ENCODE measurements around the gene CPLX4.

CPLX4 gene

DNA sequence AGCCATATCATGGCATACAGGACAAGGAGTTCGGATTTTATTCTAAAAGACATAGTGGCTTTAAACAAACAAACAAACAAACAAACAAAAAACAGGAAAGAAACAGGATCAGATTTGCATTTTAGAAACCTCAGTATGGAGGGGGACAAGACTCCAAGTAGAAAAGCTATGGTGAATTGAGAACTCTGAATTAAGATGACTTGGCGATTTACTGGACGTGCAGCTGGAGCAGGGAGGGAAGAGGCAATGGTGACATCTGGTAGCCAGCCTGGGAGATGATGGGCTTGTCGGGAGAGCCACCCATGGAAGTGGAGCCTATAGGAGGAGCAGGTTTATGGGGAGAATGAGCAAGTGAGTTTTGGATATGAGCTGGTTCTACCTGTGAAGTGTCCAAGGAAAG, 13.2 kb downstream of the CPLX4 start:
- no peak for DNase-seq

DNA sequence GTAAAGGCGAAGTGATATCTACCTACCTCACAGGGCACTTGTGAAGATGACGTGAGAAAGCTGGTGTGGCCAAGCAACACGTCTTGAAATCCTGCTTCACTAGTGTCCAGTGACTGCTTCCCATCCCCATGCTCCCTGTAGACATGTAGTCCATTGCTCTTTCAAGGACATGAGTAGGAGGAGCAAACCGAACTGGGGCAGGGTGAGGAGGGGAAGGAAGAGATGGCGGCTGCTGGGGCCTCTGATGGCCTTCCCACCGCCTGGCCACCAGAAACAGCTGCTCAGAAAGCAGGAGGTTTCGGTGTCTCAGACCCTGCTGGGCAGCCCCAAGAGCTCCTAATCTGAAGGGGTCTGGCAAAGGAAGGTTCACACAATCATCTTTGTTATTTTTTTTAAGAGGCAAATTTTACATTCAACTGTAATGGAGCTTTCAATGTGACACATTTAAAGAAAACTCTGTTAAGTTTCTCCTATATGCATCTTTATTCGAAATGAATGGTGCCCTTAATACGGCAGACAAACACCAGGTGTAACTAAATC, 14.7 kb downstream of the CPLX4 start:
- no peak for DNase-seq

DNA sequence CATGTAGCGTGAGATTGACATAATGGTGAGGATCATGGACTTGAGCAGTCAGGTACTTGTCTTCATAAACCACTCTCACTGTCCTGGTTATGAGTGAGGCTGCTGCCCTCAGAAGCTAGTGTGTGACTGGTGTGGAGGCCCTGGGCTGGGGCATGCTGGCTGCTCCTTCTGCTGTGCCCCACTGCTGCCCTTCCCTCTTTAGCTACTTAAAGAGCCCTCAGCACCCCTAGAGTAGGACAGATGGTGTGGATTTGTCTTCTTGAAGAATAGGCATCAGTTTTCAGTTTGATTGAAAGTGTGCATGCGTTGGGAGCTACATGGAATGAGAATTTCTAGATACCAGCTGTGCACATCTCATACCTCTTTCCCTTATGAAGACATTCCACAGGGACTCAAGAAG, 15.4 kb downstream of the CPLX4 start:
- DNase-seq = no peak

DNA sequence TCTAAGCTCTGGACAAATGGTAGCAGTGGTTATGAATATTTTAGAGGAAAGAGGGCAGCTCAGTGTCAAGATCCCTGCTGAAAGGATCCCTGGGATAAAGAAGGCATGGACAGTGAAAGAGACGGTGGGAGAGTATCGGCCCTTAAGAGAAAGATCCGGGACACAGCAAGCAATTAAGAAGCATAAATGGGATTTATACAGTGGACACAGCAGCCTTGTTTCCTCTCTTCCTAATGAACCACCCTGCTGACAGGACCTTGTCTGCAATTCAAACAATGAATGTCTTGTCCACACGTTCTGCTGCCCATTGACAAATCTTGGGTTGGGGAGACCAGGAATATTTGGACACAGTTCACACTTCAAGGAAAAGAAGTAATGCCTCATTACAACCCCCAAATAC, 16.5 kb downstream of the CPLX4 start:
- DNase-seq = no peak

DNA sequence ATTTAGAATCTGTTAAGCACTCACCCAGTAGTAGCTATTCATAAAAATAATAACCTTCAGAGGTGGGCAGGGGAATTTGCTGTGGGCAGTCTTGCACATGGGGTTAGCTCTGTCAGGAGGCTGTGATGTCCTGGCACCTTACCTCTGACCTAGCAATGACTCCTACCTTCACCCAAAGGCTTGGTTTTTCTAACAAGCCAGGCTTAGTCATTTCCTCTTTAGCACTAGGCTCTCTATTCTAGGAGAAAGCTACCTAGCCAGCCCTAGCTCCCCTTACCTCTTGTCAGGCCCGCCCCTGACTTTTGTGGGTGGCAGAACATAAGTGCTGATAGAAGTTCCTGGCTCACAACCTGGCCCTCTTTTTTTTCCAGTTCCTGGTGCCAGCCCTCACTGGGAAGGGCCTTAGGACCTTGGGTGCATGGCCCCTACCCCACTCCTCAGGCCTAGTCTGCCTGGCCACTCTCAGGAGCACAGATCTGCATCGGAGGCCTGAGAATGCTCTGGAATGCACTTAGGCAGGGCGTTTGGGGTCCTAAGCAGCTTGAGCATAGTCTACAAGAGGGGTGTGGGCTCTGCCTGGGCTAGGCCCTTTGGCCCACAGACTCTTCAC, 17.7 kb downstream of the CPLX4 start:
- DNase-seq = no peak

DNA sequence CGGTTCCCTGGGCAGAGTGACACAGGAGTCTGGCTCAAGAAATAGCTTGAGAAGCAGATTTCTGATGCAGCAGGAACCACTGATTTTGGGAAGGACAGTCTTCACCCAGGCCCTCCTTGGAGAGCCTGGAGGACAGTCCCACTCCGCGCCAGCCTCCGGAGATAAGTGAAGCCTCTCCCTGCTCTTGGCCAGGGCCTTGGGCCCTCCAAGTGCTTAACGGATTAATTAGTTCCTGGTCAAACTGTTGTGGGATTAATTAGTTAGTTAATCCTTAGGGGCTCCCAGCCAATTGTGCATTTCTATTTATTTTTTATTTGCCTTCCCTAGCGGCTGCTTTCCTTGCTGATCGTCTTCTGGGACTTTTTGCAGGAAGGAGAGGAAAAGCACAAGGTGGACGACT, 19.6 kb downstream of the CPLX4 start:
- no peak for DNase-seq

DNA sequence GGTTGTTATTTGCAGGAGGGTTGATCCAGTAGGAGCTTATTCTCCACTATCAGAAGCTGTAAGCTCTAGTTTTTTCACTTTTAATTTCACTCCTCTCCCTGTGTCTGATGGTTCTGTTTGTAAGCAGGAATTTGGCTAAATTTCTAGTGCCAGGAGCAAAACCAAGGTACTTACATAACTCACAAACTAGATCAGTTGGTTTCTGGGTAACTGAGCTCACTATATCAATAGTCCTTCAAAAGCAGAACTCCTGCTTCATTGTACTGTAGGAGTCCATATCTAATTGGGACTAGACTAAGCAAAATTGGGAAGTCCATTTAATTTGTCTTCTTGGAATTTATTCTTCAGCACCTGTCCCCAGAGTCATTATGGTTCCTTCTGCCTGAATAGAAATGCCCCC, 25.1 kb downstream of the CPLX4 start:
- DNase-seq = no peak

DNA sequence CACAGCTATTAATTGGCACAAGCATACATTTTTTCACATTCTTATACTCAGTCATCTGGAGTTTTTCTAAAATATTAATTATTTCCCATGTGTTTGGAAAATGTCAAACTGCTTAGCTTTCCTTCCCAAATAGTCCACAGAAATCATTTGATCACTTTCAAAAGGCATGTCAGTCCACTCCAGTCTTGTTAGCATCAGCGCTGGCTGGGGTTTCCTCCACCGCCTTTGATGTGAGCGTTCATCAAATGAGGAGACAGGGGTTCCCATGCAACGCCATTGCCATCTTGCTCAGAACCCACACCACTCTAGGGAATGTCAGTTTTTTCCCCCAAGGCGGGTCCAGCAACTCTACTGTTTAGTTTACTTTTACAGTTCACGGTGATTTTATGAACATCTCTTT, 32.1 kb downstream of the CPLX4 start:
- DNase-seq = no peak

DNA sequence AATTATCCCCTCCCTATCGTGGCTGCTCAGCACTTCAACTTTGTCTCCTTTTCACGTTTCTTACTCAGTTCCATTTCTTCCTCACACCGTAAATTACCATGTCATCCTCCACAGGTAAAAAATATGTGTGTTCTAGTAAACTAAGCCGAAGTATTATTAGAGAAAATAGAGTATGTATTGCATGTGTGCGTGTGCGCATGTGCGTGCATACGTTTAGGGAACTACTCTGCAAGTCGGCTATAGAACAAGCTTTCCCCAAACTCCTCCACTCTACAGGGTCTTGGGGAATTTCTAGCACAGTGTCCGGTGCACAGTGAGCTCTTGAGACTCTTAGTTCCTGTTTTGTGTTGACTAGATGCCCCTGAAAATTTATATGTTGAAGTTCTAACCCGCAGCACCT, 36.1 kb downstream of the CPLX4 start:
- DNase-seq = no peak

DNA sequence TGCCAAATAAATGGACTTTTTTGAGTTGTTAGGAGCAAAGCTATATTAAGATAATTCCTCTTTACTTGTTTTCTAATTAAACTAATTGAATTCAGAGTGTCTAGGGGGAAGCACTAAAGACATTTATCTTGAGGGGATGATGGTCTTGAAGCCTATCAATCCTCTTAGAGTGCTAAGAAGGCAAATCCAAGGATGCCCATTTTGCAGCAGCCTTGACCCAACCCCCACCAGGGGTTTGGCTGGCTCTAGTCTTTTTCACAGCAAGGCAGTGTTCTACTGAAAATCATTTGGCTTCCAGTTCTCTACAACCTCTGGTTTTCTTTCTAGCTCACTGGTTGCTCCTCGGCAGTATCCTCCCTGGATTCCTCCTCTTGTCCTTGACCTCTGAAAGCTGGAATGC, 38.7 kb downstream of the CPLX4 start:
- no peak for DNase-seq

DNA sequence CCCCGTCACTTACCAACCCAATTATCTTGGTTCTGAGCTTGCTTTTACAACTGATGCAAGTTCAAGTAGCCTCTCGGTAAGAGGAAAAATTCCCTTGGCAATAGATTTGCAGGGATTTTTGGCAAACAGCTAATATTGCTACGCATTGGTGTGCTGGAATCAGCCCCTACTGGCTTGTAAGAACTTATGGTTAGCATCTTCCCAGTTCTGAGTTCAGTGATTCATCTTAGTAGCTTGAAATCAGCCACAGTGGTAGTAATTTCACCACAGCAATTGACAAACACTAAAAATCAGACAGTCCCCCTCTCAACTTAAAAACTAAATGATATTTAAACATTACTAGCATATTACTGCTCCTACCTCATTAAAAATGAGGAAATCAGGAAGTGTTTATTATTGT, 39.3 kb downstream of the CPLX4 start:
- DNase-seq = no peak

DNA sequence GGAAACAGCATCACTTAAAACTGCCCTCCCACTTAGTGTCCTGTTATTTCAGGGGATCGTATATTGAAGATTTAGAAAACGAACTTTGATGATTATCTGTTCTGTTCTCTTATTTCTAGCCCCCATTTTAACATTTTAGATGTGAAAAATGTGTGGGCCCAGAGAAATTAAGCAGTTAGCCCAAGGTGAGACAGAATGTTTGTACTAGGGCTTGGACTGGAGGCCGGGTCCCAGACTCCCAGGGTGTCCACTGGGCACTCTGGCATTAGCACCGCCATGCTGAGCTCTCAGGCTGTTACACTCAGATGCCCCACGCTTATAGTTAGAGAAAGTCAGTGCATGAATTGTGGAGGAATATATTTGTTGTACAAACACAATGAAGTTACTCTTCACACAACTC, 39.7 kb downstream of the CPLX4 start:
- DNase-seq = no peak

DNA sequence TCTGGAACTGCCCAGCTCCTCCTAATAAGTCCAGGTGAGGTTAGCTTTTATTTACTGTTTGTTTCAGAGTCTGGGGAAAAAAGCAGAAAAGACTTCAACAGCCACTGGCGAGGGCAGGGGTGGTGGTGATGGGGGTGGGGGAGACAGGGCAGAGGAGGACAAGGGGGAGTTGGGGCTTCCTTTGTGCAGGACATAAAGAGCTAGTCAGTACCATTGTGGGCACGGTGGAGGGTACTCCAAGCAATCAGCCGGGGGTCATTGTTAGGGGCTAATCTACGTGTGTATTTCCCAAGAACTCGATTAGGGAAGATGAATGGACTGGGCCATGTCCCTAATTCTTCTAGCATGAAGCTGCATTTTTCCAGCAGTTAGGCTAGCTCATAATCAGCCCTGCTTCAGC, 42.4 kb downstream of the CPLX4 start:
- no peak for DNase-seq

DNA sequence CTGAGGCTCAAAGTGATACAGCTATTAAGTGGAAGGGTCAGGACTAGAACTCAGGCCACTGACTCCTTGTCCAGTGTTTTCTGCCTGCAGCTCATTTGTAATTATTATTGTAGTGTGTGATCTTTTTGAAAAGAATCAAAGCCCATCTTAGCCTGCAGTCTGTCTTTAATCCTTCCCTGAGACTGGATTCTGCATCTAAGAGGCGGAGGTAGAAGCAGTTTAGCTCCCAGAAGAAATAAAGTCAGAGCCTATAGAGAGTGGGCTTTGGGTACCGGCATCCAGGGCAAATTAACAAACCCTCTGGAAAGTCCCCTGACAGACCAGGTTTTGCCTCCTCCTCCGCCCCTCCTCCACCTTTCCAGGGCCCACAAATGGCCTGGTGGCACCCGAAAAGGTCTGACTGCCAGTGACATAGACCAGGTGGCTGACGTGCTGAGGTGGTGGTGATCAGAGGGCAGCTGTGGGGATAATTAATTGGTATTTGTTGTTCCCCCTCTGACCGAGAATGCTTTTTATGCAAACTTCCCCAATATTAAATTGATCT, 43.0 kb downstream of the CPLX4 start:
- DNase-seq = no peak

DNA sequence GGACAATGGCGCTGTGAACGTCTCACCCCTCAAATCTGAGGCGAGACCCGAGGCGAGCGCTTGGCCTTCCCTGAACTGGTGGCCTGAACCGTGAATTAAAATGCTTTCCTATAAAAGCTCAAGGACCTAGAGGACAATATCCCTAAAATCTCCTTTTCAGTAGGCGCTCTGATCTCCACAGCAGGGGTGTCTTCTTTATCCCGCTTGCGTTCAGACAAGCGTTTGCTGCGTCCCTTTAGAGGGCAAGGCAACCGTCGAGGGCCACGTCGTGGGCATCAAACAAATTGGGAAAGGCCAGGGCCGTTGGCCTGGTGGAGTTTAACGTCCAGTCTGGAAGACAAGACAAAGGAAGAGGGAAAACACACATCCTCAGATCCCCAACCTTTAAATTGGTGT, 43.9 kb downstream of the CPLX4 start:
- DNase-seq = no peak

DNA sequence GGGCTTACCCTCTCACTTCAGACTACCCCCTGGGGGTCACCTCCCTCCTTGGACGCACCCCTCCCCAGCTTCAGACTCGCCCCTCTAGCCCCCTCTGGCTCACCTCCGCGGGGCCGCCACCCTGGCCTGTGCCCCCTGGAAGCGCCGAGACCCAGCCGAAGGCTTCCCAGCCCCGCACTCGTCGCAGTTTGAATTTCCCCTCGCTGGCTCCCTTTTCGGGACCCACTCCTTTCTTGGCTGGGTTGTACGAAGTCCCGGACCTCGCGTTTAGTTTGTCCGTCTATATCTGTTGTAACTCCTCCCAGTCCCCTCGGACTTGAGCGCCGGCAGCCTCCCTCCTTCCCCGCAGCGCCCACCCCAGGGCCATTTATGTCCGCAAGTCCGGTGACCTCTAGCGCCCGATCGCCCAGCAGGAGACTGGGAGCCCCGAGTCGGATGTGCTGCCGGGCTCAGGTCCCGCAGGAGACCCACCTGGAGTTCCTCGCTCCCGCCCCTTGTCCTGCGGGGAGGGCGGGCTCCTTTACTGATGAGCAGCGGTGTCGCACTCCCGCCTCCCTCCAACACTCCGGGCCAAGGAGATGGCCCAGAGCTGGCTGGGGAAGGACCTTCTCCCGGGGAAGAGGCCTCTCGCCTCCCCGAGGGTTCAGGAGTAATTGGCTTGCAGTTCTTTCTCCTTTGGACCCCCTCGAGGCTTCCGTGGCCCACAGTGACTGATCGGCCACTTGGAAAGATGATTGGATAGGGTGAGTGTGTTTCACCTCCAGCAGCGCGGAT, 44.5 kb downstream of the CPLX4 start:
- DNase-seq = no peak

DNA sequence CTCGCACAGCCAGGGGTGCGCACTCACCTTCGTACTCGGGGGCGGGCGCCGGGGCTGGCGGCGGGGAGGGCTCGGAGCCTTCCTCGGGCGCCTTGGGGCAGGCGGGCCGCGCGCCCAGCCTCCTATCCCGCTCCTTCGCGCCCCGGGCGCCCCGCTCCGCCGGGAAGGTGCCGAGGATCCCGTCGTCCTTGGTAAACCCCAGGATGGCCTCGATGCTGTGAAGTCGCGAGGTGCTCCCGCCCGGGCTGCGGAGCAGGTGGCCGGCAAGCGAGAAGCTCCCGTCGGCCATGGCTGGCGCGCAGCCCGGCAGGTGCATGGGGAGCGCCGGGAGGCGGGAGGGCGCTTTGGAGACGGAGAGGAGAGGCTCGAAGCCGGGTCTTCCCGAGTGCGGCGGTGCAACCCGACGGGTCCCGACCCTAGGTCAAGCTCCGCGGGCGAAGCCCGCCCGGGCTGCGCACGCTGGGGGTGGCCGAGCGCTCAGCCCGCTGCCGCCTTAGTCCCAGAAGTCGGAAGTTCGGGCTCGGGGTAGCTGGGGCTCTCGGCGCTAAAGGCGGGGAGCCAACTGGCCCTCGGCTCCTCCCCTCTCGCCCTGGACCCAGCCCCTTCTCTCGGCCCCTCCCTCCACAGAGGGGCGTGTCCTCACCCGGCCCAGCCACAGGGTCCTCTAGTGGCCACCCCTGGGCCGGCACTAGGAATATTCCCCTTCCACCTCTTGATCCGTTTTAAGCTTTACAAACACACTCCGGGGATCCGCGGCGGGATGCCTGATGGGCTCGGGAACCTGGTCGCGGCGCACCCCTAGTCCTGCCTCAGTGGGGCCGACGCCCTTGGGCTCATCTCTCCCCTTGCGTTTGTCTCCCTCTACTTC, 45.3 kb downstream of the CPLX4 start, which contains the start of gene RAX:
TSS of gene RAX (minus strand) at position 564 of the 868 bp plus-strand sequence. CDS start at position 316, 248 bp downstream.
- no peak for DNase-seq

DNA sequence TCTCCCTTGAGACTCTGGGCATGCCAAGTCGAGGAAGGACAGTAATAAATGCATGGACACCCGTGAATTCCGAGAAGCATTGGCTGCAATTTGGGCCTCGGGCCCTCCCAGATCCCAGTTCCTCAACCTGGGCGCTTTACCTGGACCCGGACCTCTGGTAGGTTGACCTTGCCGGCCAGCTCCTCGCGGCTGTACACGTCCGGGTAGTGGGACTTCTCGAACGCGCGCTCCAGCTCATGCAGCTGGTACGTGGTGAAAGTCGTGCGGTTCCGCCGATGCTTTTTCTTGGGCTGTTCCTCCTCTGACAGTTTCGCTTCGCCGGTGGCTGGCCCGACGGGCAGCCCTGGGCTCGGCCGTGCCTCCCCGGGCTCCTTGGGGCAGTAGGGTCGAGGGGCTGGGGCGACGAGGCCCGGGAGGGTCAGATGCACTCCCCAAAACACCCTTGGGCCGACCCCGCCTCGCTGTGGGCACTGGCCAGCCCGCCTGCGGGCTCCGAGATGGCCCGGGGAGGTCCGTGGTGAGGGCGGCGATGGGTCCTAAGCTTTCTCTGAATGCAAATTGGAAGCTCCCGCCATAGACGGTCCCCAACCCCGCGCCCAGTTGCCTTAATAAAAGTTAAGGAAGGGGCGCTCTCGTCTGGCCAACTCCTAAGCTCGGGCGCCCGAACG, 46.1 kb downstream of the CPLX4 start:
- DNase-seq = no peak

DNA sequence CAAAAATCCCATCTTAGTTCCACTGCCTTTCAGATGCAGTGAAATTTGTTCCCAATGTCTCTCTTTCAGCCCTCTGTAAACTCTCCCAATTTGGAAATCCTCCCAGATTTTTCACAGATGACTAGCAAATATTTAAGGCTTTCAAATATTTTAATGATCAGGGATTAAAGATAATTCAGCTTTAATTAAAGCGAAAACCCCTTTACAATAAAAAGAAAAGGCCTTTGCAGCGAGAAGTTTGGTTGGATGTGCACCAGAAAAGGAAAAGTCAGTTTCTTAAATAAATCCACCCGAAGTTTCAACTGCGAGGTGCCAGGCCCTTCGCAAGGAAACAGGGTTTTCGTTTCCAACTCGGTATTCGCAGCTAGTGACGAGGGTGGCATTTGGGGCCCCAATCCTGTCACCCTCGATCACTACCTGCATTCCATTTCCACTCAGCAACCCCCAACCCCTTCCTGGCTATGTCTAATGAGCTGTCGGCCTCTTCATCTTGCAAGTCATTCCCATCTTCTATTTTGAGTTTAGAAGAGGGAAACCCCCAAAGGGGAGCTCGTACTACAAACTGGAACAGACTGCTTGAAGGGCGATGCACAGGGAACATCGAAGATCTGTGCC, 46.7 kb downstream of the CPLX4 start:
- no peak for DNase-seq

DNA sequence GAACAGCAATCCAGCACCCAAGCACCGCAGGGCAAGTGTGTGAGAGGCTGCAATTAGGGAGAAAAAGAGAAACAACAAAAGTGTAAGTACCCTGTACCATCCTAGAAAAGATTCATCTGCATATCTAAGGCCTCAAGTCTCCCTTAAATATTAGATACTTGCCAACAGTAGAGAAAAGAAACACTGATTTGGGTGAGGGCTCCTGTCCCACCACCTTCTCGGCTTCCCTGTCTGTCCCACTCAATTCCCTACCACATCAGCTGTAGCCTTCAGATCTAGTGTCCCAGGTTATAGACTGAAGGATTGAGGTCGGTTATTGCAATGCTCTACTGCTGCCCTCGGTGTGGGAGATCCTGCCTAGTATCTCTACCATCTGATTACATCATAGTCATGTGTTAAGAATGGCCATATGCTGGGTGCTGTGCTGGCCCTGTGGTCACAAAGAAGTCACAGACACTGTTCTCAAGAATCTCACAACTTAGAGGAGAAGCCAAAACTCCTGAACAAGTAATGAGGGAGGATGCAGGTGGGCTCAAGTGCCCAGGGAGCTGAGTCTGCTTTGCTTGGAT, 47.7 kb downstream of the CPLX4 start:
- no peak for DNase-seq

DNA sequence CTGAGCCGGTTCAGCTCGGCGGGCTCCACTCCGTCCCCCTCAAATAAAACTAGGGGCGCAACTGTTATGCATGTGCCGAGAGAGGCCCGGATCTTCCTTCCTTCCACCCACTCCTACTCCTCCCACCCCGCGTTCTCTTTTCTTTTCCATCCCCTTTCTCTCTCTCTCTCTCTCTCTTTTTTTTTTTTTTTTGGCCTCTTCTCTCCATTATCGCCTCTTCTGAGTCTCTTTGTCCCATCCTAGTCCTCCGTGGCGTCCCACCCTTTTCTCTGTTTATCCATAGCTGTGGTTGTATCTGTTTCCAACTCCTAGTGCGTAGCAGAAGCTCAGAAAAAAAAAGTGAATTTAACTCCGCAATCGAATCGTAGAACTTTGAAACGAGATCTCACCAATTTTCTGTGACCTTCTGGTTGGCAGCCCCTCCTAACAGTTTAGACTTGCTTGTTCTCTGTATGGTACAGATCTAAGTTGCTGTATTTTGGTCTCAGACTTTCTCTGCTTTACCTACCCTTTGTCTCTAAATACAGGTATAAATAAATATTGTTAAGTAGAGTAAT, 48.8 kb downstream of the CPLX4 start:
- no peak for DNase-seq
